Stimulated activated naive CD8-positive, alpha-beta T cell treated with anti-CD3 and anti-CD28 coated beads, Interleukin-15, amount 100 ng/mL, for 72 hours (primary cell): ENCODE data around the gene PIF1.

Experiments used
- ATAC-seq: fragments of 150-1000 bp; cut with Tn5 transposase; 2 replicates; pipeline ENCODE4 v1.10.0; 2021; ENCODE audit warnings: mild to moderate bottlenecking, moderate library complexity
- DNase-seq, 2 donors: peaks; one replicate each; pipeline ENCODE4 v3.0.0; 2021 to 2022
- H3K27ac Mint-ChIP-seq, 2 donors: one replicate each; pipeline ENCODE4 v1.8.0; 2022; ENCODE audit warnings: mild to moderate bottlenecking in 2 of 2, mixed read lengths in 2 of 2, moderate library complexity in 2 of 2
- H3K27me3 Mint-ChIP-seq: one replicate; pipeline ENCODE4 v1.8.0; 2022; ENCODE audit warnings: mixed read lengths
- H3K4me1 Mint-ChIP-seq: one replicate; pipeline ENCODE4 v1.8.0; 2022; ENCODE audit warnings: mild to moderate bottlenecking, mixed read lengths
- H3K4me3 Mint-ChIP-seq, 2 donors: one replicate each; pipeline ENCODE4 v1.8.0; 2022; ENCODE audit warnings: mild to moderate bottlenecking in 2 of 2, mixed read lengths in 2 of 2, moderate library complexity in 1 of 2
- H3K9me3 Mint-ChIP-seq, 2 donors: one replicate each; pipeline ENCODE4 v1.8.0; 2022; ENCODE audit warnings: mixed read lengths in 2 of 2

The PIF1 gene

GRCh38 chr15:64825431-64826294, at the start of gene PIF1:
Gene PIF1 (minus strand): TSS chr15:64825647. CDS start chr15:64824335, 1,312 bp downstream.
- DNase-seq (peak; percentile 89 to 92), ATAC-seq (peak; percentile 96)
- Mint-ChIP-seq H3K27me3 (peaks cover 7% of the 10 kb centered on the region), H3K27ac (peak within 1 kb of the TSS; percentile 81 to 83), H3K4me3 (peak within 1 kb of the TSS; percentile 89), H3K4me1 (peaks cover 29% of the 10 kb centered on the region), H3K9me3 (no peaks in the 10 kb centered on the region)

- DNase-seq (no peak), ATAC-seq (no peak)
- no peaks in the 10 kb centered on the region for H3K9me3 Mint-ChIP-seq
- H3K27ac Mint-ChIP-seq, result no peak overlapping the region
- no peaks in the 10 kb centered on the region for H3K27me3 Mint-ChIP-seq
- peaks cover 11% of the 10 kb centered on the region for H3K4me1 Mint-ChIP-seq
- no peak overlapping the region for H3K4me3 Mint-ChIP-seq
Measured at GRCh38 chr15:64870353-64870752, 44.9 kb upstream of the PIF1 start.

GRCh38 chr15:64869501-64869900, 44.1 kb upstream of the PIF1 start:
- Mint-ChIP-seq H3K9me3 (no peaks in the 10 kb centered on the region), H3K4me3 (no peak overlapping the region), H3K27me3 (no peaks in the 10 kb centered on the region), H3K4me1 (peaks cover 19% of the 10 kb centered on the region), H3K27ac (no peak overlapping the region)
- ATAC-seq (no peak), DNase-seq (no peak)

- Mint-ChIP-seq H3K27me3 (no peaks in the 10 kb centered on the region), H3K9me3 (no peaks in the 10 kb centered on the region), H3K4me3 (no peak overlapping the region), H3K4me1 (peaks cover 17% of the 10 kb centered on the region), H3K27ac (no peak overlapping the region)
- no peak for DNase-seq
- ATAC-seq, result no peak
Measured at GRCh38 chr15:64865998-64866520, 40.6 kb upstream of the PIF1 start.

GRCh38 chr15:64865126-64865997, 39.9 kb upstream of the PIF1 start:
- Mint-ChIP-seq H3K27ac (no peak overlapping the region), H3K4me1 (peaks cover 17% of the 10 kb centered on the region), H3K9me3 (no peaks in the 10 kb centered on the region), H3K4me3 (no peak overlapping the region), H3K27me3 (no peaks in the 10 kb centered on the region)
- DNase-seq (no peak), ATAC-seq (peak; percentile 52)

- Mint-ChIP-seq H3K4me3 (no peak overlapping the region), H3K27ac (peak overlapping the region in 1 of 2 donors; percentile 82), H3K27me3 (no peaks in the 10 kb centered on the region), H3K4me1 (peaks cover 17% of the 10 kb centered on the region), H3K9me3 (no peaks in the 10 kb centered on the region)
- no peak for ATAC-seq
- no peak for DNase-seq
Measured at GRCh38 chr15:64864068-64864467, 38.6 kb upstream of the PIF1 start.

GRCh38 chr15:64862408-64862807, 37.0 kb upstream of the PIF1 start:
- peaks cover 26% of the 10 kb centered on the region for H3K4me1 Mint-ChIP-seq
- ATAC-seq, result no peak
- H3K27me3 Mint-ChIP-seq, result no peaks in the 10 kb centered on the region
- no peaks in the 10 kb centered on the region for H3K9me3 Mint-ChIP-seq
- no peak overlapping the region for H3K4me3 Mint-ChIP-seq
- no peak for DNase-seq
- peak overlapping the region in 1 of 2 donors; percentile 33 for H3K27ac Mint-ChIP-seq

- no peaks in the 10 kb centered on the region for H3K27me3 Mint-ChIP-seq
- H3K4me3 Mint-ChIP-seq, result no peak overlapping the region
- ATAC-seq (no peak), DNase-seq (no peak)
- peak overlapping the region in 1 of 2 donors; percentile 33 for H3K27ac Mint-ChIP-seq
- peaks cover 29% of the 10 kb centered on the region for H3K4me1 Mint-ChIP-seq
- no peaks in the 10 kb centered on the region for H3K9me3 Mint-ChIP-seq
Measured at GRCh38 chr15:64861960-64862359, 36.5 kb upstream of the PIF1 start.

GRCh38 chr15:64861331-64861730, 35.9 kb upstream of the PIF1 start:
- Mint-ChIP-seq H3K9me3 (no peaks in the 10 kb centered on the region), H3K4me1 (peaks cover 36% of the 10 kb centered on the region), H3K27me3 (no peaks in the 10 kb centered on the region), H3K4me3 (no peak overlapping the region), H3K27ac (peak overlapping the region in 1 of 2 donors; percentile 43)
- no peak for ATAC-seq
- DNase-seq, result no peak

GRCh38 chr15:64859226-64859625, 33.8 kb upstream of the PIF1 start:
- no peak for ATAC-seq
- no peak for DNase-seq
- H3K9me3 Mint-ChIP-seq, result no peaks in the 10 kb centered on the region
- no peaks in the 10 kb centered on the region for H3K27me3 Mint-ChIP-seq
- H3K4me3 Mint-ChIP-seq, result no peak overlapping the region
- H3K27ac Mint-ChIP-seq, result no peak overlapping the region
- peaks cover 34% of the 10 kb centered on the region for H3K4me1 Mint-ChIP-seq

GRCh38 chr15:64858021-64858575, 32.7 kb upstream of the PIF1 start:
- Mint-ChIP-seq H3K4me1 (peaks cover 31% of the 10 kb centered on the region), H3K4me3 (no peak overlapping the region), H3K27ac (peak overlapping the region in 1 of 2 donors; percentile 61), H3K9me3 (no peaks in the 10 kb centered on the region), H3K27me3 (no peaks in the 10 kb centered on the region)
- ATAC-seq (no peak), DNase-seq (no peak)

- peak overlapping the region in 1 of 2 donors; percentile 68 for H3K27ac Mint-ChIP-seq
Measured at GRCh38 chr15:64857421-64857820, 32.0 kb upstream of the PIF1 start.

GRCh38 chr15:64856429-64857145, 31.1 kb upstream of the PIF1 start:
- Mint-ChIP-seq H3K27me3 (no peaks in the 10 kb centered on the region), H3K27ac (peak overlapping the region in 1 of 2 donors; percentile 67), H3K4me3 (no peak overlapping the region), H3K4me1 (peaks cover 31% of the 10 kb centered on the region), H3K9me3 (no peaks in the 10 kb centered on the region)
- ATAC-seq, result no peak
- DNase-seq, result no peak

More at GRCh38 chr15:64857421-64857820, 32.0 kb upstream of the PIF1 start:
- DNase-seq (no peak), ATAC-seq (no peak)
- H3K9me3 Mint-ChIP-seq, result no peaks in the 10 kb centered on the region
- no peaks in the 10 kb centered on the region for H3K27me3 Mint-ChIP-seq
- peaks cover 31% of the 10 kb centered on the region for H3K4me1 Mint-ChIP-seq
- no peak overlapping the region for H3K4me3 Mint-ChIP-seq

- Mint-ChIP-seq H3K4me3 (no peak overlapping the region), H3K4me1 (peaks cover 31% of the 10 kb centered on the region), H3K27ac (no peak overlapping the region), H3K9me3 (no peaks in the 10 kb centered on the region), H3K27me3 (no peaks in the 10 kb centered on the region)
- ATAC-seq (no peak), DNase-seq (no peak)
Measured at GRCh38 chr15:64855205-64855975, 29.9 kb upstream of the PIF1 start.
